Erythroblast (primary cell): ENCODE data around the gene TCF23.

Experiments
- GATA1 ChIP-seq: IDR thresholded peaks from 2 replicates; pipeline ENCODE4 v1.6.1; 2011; ENCODE audit warnings: low read depth, mild to moderate bottlenecking, control low read depth, low read length, moderate library complexity
- POLR2A ChIP-seq: IDR thresholded peaks from 2 replicates; pipeline ENCODE4 v1.6.1; 2011; ENCODE audit warnings: mild to moderate bottlenecking, low read length

DNA sequence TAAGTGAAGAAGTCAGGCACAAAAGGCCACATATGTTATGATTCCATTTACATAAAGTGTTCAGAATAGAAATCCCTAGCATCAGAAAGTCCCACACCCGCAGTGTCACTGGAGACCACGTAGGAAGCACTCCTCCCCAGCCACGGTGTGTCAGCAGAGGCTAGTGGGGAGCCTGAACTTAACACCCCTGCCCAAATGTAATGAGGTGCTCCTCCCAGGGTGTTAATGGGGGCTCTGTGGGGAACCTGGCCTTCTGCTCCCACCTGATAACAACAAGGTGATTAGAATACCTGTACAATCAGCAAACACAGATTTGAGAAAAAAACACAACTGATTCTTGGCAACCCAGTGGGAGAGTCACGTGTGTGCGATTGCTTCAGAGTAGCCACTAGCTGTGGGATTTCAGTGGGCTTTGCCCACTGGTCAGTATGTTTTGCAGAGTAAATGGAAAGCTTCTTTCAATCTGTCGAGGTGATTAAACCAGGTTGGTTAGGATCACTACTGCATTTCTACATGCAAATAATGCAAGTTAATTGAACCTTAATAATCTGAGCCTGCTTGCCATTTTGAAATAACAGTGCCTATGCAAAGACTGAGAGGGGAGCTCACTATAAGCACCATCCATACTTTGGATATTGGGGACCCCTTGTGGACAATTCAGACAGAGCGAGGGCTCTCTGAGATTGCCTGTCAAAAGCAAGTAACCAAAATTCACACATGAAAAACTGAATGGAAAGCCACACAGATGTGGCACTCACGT lies 42.4 kb downstream of the TCF23 start:
- TF ChIP-seq POLR2A (no peak), GATA1 (no peak)
